AG10803 (cell line): ENCODE measurements around the gene TRIM77.
"Not testable (repeated sequence)": the region's sequence is repeated elsewhere in the genome, so short reads cannot be mapped to it uniquely, and the experiment has no call there.

ENCODE experiments used
- DNase-seq: peaks from one replicate; pipeline ENCODE4 v3.0.0; 2010; ENCODE audit warnings: low read depth
- H3K4me3 ChIP-seq: 2 replicates; pipeline ENCODE4 v1.5.1; 2011; ENCODE audit warnings: mild to moderate bottlenecking, low read length, control low read depth
- CTCF ChIP-seq: conservative IDR thresholded peaks from 2 replicates; pipeline ENCODE4 v1.5.1; 2011; ENCODE audit warnings: mild to moderate bottlenecking, low read length, control low read depth, inconsistent platforms

Gene TRIM77

GRCh38 chr11:89709999-89710398 is at the start of gene TRIM77:
Gene TRIM77 (plus strand): TSS chr11:89710299. CDS start chr11:89710299, 0 bp downstream.
- not testable (repeated sequence) for DNase-seq, H3K4me3 ChIP-seq

GRCh38 chr11:89667001-89667400 is 43.1 kb upstream of the TRIM77 start:
- no peak for DNase-seq
- no peak for TF ChIP-seq CTCF
- no peak overlapping the region for H3K4me3 ChIP-seq

GRCh38 chr11:89668158-89668557 is 41.9 kb upstream of the TRIM77 start:
- not testable (repeated sequence) for DNase-seq, H3K4me3 ChIP-seq

GRCh38 chr11:89669586-89669985 is 40.5 kb upstream of the TRIM77 start:
- not testable (repeated sequence) for H3K4me3 ChIP-seq, DNase-seq

- H3K4me3 ChIP-seq, result not testable (repeated sequence)
Measured at GRCh38 chr11:89669993-89670669, 40.0 kb upstream of the TRIM77 start.

GRCh38 chr11:89672547-89672946 is 37.6 kb upstream of the TRIM77 start:
- not testable (repeated sequence) for H3K4me3 ChIP-seq, DNase-seq

More at GRCh38 chr11:89669993-89670669, 40.0 kb upstream of the TRIM77 start:
- DNase-seq, result not testable (repeated sequence)

GRCh38 chr11:89673380-89673779 is 36.7 kb upstream of the TRIM77 start:
- H3K4me3 ChIP-seq, DNase-seq: not testable (repeated sequence)

GRCh38 chr11:89675383-89675782 is 34.7 kb upstream of the TRIM77 start:
- not testable (repeated sequence) for H3K4me3 ChIP-seq, DNase-seq
- TF ChIP-seq CTCF, result peak; percentile 6; the same call in 1 of the 2 replicates

- H3K4me3 ChIP-seq, DNase-seq: not testable (repeated sequence)
Measured at GRCh38 chr11:89675948-89676347, 34.2 kb upstream of the TRIM77 start.

GRCh38 chr11:89707080-89707479 is 3.0 kb upstream of the TRIM77 start:
- not testable (repeated sequence) for DNase-seq

GRCh38 chr11:89724866-89725498 is 14.9 kb downstream of the TRIM77 start:
- not testable (repeated sequence) for H3K4me3 ChIP-seq, DNase-seq

More at GRCh38 chr11:89707080-89707479, 3.0 kb upstream of the TRIM77 start:
- H3K4me3 ChIP-seq, result not testable (repeated sequence)

- not testable (repeated sequence) for H3K4me3 ChIP-seq, DNase-seq
Measured at GRCh38 chr11:89730215-89730614, 20.1 kb downstream of the TRIM77 start.

- no peak for TF ChIP-seq CTCF
- no peak overlapping the region for H3K4me3 ChIP-seq
- no peak for DNase-seq
Measured at GRCh38 chr11:89736566-89736965, 26.5 kb downstream of the TRIM77 start.
